Colonic mucosa (tissue), 4 donors: Measurements from ENCODE around the gene ITPKB. TPM values are rescaled to one million over a fixed set of nuclear protein-coding genes. Genes with fewer than 3 reads are reported as not detected.

Experiments
- DNase-seq: peaks from one replicate; pipeline ENCODE4 v3.0.0-alpha.2; 2020
- H3K27ac ChIP-seq: fragments of 200-600 bp; one replicate; pipeline ENCODE4 v1.8.0; 2021
- H3K27me3 ChIP-seq: fragments of 200-600 bp; one replicate; pipeline ENCODE4 v1.8.0; 2021
- H3K36me3 ChIP-seq: fragments of 200-600 bp; one replicate; pipeline ENCODE4 v1.8.0; 2021
- H3K4me1 ChIP-seq: fragments of 200-600 bp; one replicate; pipeline ENCODE4 v1.8.0; 2021; ENCODE audit warnings: mild to moderate bottlenecking
- H3K4me3 ChIP-seq: fragments of 200-600 bp; one replicate; pipeline ENCODE4 v1.8.0; 2021
- H3K9ac ChIP-seq, 2 donors: one replicate each; pipeline ENCODE4 v1.7.0; 2013; ENCODE audit warnings: control low read depth in 2 of 2, low read depth in 2 of 2, low read length in 2 of 2
- H3K9me3 ChIP-seq: fragments of 200-600 bp; one replicate; pipeline ENCODE4 v1.8.0; 2021
- intact Hi-C: fragments of 100-400 bp; cut with DNase I; formaldehyde crosslinking; loops from one replicate; pipeline ENCODE4 v1.14.1; 2022
- total RNA-seq, 2 donors: library from RNA; stranded (reverse); fragmentation: NEBNext Ultra II Directional in 1 of 2; extraction: Animal tissue kit (Norgen Biotek cat#: 25700) in 1 of 2; gene quantifications; one replicate each; pipeline ENCODE4 v1.2.1, GENCODE V29; 2021
- TF ChIP-seq, protein P1 (sequence below): fragments of 200-600 bp; IDR thresholded peaks from one replicate; pipeline ENCODE4 v1.8.0; 2022; ENCODE audit warnings: antibody characterized with exemption, mild to moderate bottlenecking
- donor health status: healthy.
- donor health status: DM: no; HTN: no; CAD: no.
- donor health status: DM: no; HTN: no; CAD: no.

Gene ITPKB
- total RNA-seq, 2 donors from 2014 or later: 11.6 to 16.9 TPM

DNA sequence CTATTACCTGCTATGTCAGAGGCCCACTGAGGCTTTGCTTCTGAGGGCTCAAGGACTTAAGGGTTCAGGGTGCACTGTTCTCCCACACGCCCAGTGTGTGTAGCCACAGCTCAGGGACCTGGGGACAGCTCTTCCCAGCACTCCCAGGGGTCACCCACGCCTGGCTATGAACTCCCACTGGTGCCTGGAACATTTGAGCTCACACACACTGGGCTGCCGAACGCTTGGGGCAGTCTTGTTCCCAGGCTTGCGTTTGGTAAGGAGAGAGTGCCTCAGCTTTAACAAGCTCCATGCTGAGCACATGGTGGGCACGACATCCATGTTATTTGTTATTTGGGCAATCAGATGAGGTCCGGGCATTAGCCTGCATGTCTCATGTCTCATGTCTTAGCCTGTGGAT lies 153.0 kb downstream of the ITPKB start:
- H3K36me3 ChIP-seq: no peaks in the 10 kb centered on the region
- no peak for DNase-seq
- no peaks in the 10 kb centered on the region for H3K27me3 ChIP-seq
- no peak overlapping the region for H3K9ac ChIP-seq
- intact Hi-C loops: no loop called here
- no peaks in the 10 kb centered on the region for H3K9me3 ChIP-seq
- H3K27ac ChIP-seq: no peak overlapping the region
- TF ChIP-seq, protein P1, sequence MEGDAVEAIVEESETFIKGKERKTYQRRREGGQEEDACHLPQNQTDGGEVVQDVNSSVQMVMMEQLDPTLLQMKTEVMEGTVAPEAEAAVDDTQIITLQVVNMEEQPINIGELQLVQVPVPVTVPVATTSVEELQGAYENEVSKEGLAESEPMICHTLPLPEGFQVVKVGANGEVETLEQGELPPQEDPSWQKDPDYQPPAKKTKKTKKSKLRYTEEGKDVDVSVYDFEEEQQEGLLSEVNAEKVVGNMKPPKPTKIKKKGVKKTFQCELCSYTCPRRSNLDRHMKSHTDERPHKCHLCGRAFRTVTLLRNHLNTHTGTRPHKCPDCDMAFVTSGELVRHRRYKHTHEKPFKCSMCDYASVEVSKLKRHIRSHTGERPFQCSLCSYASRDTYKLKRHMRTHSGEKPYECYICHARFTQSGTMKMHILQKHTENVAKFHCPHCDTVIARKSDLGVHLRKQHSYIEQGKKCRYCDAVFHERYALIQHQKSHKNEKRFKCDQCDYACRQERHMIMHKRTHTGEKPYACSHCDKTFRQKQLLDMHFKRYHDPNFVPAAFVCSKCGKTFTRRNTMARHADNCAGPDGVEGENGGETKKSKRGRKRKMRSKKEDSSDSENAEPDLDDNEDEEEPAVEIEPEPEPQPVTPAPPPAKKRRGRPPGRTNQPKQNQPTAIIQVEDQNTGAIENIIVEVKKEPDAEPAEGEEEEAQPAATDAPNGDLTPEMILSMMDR: no peak
- H3K4me1 ChIP-seq: no peaks in the 10 kb centered on the region
- no peak overlapping the region for H3K4me3 ChIP-seq

DNA sequence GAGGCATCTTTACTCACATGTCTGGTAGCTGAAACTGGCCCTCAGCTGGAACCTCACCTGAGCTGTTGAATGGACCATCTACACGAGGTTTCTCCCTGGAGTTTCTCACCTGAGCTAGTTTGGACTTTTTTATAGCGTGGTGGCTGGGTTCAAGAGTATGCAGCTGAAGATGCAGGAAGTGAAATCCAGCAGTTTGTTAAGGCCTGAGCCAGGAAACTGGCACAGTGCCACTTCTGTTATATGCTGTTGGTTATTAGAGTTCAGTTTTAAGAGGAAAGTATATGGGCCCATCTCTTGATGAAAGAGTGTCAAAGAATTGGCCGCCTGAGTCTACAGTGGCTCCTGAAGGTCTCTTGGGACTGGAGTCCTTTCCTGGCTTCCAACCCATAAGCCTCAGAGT lies 154.9 kb downstream of the ITPKB start:
- intact Hi-C loops: no loop called here
- H3K27ac ChIP-seq: no peak overlapping the region
- DNase-seq: no peak

DNA sequence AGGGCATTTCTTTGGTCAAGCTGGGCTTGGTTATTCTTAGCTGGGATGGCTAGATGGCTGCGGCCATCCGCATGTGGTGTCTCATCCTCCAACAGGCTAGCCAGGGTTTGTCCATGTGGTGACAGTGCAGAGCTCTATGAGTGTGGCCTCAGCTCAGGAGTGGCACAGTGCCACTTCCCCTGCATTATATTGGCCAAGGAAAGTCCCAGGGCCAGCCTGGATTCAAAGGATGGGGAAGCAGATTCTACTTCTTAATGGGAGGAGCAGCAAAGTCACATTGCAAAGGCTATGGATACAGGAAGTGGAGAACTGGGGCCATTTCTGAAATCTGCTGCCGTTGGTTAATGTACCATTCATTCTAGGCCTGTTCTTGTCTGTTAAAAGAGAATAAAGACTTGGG lies 156.1 kb downstream of the ITPKB start:
- no peak for DNase-seq
- H3K4me3 ChIP-seq: no peak overlapping the region
- H3K9ac ChIP-seq: no peak overlapping the region
- H3K27ac ChIP-seq: no peak overlapping the region
- TF ChIP-seq, protein P1: no peak
- intact Hi-C loops: no loop called here
- H3K27me3 ChIP-seq: no peaks in the 10 kb centered on the region
- no peaks in the 10 kb centered on the region for H3K9me3 ChIP-seq
- no peaks in the 10 kb centered on the region for H3K36me3 ChIP-seq
- H3K4me1 ChIP-seq: no peaks in the 10 kb centered on the region

More for the DNA sequence above, 154.9 kb downstream of the ITPKB start:
- H3K36me3 ChIP-seq: no peaks in the 10 kb centered on the region
- no peaks in the 10 kb centered on the region for H3K9me3 ChIP-seq
- TF ChIP-seq, protein P1: no peak
- no peak overlapping the region for H3K4me3 ChIP-seq
- H3K27me3 ChIP-seq: no peaks in the 10 kb centered on the region
- no peaks in the 10 kb centered on the region for H3K4me1 ChIP-seq
- no peak overlapping the region for H3K9ac ChIP-seq

Other genes with a start within 250 kb of the ITPKB start
- gene STUM, start 190.5 kb downstream of the ITPKB start, total RNA-seq: 1 to 10 TPM; 1.0 to 3.2 TPM
- 10 to 100 TPM; 16.6 to 18.1 TPM for gene PSEN2, start 131.3 kb upstream of the ITPKB start, total RNA-seq
- 10 to 100 TPM; 56.3 to 58.1 TPM for gene COQ8A, start 201.0 kb upstream of the ITPKB start, total RNA-seq